GM19240 (cell line): Measurements from ENCODE around the gene SPTBN1.

Experiments used
- DNase-seq: peaks from one replicate; pipeline ENCODE4 v3.0.0; 2011; ENCODE audit warnings: low spot score; ENCODE audit not compliant: insufficient read length

SPTBN1 gene

DNA sequence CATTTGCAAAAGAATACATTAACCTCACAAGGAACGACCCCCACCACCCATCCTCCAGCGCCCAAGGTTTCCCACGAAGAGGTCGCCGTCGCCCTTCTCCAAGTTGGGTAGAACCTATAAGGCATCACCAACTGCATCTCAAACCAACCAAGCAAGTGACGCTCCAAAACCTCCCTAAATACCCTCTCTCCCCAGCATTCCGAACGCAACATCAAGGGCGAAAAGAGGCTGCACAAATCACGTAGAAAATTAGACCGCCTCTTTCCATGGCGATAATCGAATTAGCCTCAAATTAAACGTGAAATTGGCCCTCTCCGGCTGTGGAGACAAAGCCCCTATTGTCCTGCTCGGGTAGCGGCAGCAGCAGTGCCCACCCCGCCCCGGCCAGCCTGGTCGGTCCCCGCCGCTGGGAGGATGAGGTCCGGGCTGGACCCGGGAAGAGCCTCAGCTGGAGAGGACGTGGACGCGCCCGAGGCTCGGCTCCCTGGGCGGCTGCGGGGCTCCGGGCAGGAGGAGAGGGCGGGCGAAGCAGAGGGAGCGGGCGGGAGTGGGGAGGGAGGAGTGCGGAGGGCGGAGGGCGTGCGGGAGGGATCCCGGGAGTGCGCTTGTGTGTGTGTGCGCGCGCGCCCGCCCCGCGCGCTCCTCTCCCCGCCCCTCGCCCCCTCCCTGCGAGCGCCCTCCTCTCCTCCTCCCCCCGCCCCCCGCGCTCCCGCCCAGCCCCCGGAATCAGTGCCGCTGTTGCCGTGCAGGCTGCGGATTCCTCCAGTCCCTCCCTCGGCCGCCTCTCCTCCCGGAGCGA lies at the start of gene SPTBN1:
Gene SPTBN1 (plus strand): TSS at position 765 of the 799 bp plus-strand sequence. CDS start 70,092 bp downstream, outside the sequence.
- no peak for DNase-seq

DNA sequence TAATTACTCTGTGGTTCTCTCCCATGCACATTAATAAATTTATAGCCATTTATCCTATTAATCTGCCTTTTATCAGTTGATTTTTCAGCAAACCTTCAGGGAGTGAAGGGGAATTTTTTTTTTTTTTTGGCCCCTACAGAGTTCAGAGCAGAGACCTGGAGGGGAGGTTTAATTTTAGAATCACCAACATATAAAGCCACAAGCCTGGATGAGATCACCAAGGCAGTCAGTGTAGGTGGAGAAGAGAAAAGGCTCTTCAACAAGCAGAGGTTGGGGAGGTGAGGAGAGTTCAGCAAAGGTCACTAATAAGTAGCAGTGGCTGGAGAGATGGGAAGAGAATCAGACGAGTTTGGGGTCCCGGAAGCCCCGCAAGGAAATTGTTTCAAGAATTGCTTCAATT lies 48.4 kb upstream of the SPTBN1 start:
- no peak for DNase-seq

DNA sequence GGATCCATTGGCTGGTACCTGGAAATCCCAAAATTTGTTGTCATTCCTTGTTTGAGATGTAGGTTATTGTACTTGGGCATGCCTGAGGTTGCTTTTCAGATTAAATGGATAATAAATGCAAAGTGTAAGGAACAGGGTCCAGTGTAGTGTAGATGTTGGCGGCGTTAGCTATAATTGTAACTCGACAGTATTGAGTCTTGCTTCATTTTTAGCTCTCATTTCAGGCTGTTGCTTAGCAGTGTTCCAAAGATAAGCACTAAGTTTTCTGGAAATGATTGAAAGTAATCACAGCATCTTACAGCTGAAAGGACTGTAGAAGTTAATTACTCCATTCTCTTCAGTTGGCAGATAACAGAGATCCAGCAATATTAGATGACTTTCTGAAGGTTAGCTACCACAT lies 47.8 kb upstream of the SPTBN1 start:
- no peak for DNase-seq

DNA sequence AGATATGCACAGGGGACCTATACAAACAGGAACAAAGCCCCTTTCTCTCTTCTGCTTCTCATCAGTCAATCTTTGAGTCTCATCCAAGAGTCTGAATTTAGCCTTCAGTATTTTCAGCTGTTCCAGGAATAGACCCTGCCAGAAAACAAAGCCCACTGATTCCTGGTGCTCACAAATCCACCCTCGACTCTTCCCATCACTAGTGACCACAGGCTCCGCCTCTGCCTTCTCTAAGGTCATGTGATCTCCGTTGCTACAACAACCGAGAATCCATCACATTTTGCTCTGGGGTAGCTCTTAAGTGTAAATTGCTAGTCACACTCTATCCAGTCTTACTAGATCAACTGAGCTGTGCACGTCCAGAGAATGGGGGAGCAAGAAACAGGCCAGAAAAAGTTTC lies 46.4 kb upstream of the SPTBN1 start:
- no peak for DNase-seq

DNA sequence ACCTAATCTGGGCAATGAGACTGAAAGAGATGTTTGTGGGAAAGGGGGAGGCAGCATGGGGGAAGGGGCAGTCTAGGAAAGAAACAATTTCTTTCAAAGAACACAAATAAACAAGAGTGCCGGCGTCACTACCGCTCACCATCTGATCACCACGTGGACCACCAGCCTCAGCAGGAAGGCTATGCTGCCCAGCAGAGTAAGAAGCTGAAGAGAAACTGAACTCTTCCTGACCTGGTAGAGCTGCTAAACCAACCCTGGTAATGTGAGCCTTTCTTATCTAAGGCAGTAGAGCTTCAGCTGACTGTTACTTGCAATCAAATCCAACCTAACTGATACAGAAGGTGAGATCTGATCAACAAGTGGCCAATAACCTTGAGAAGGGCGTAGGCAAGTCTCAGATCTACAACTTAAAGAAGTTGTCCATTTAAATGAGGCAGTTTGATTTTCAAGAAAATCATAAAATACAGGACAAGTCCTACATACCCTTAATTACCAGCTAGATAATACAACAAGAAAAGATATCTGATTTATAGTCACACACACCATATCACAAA lies 44.2 kb upstream of the SPTBN1 start:
- DNase-seq = no peak

DNA sequence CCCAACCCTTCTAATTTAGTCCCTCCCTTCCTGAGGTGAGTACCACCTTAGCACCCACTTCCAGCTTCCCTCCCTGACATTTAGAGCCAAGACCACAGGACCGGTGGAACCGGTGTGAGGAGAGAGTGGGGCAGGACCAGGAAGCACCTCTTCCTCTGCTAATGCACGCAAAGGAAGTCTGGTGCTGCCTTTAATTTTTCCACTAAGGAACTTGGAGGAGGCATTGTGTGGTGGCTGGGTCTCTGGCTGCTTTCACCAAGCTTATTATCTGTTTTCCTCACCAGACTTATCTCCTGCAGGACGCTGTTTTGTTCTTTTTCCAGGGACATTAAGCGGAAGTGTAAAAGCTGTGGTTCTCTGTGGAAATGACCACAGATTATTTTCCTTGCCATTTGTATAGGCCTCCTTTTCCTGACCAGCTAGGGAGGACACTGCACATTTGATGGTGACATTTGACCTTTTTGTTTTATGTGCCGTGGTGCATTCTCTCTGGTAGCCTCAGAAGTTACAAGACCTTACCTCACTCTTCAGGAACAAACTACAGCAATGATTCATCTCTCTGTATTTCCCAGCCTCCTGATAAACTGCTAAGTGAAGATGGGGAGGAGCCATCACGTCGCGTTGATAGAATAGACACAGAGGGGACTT lies 39.8 kb upstream of the SPTBN1 start:
- no peak for DNase-seq

DNA sequence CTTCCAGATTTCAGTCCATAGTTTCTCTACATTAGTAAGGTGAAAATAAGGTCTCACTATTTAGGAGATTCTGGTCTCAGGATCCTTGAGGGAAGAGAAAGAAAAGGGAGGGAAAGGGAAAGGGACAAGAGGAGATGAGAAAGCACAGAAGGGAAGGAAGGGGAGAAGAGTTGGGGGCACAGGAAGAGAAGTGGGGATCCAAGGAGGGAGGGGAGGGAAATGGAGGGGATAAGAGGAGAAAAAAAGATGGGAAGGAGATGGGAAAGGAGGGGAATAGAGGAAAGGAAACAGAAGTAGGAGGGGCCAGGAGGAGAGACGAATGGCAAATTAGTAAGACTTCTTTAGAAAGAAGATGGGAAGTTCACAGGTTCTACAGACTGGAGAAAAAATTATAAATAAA lies 39.2 kb upstream of the SPTBN1 start:
- no peak for DNase-seq

DNA sequence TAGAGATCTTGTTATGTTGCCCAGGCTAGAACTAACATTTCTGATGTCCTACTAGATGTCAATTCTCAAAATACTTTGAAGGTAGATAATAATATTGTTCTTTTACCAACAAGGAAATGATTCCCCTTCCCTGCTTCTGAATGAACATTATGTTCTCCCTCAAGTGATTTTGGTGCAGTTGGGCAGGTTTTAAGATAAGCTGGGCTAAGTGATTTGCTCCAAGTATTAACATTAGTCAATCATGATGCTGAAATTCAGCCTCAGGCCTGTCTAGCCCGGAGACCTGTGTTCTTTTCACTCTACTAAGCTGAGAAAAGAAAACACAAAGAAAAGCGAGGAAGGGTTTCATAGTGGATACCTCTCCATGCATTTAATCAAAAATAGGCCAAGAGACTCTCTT lies 38.5 kb upstream of the SPTBN1 start:
- no peak for DNase-seq

DNA sequence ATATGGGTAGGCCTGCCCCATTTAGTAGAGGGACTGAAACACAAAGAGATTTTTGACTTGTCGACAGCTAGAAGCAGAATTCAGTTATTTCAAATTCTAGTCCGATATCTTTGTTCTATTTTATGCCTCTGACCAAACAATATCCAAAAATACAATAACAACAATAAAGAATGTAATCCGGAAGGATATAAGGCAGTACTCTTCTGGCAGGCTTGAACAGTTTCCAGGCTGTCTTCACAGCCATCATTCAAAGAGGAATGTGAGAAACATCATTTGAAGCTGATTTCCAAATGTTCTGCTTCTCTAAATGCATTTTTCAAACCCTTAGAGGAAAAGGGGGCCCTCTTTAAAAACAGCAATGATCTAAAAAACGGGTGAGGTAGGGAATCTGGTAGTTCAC lies 36.7 kb upstream of the SPTBN1 start:
- DNase-seq = no peak

DNA sequence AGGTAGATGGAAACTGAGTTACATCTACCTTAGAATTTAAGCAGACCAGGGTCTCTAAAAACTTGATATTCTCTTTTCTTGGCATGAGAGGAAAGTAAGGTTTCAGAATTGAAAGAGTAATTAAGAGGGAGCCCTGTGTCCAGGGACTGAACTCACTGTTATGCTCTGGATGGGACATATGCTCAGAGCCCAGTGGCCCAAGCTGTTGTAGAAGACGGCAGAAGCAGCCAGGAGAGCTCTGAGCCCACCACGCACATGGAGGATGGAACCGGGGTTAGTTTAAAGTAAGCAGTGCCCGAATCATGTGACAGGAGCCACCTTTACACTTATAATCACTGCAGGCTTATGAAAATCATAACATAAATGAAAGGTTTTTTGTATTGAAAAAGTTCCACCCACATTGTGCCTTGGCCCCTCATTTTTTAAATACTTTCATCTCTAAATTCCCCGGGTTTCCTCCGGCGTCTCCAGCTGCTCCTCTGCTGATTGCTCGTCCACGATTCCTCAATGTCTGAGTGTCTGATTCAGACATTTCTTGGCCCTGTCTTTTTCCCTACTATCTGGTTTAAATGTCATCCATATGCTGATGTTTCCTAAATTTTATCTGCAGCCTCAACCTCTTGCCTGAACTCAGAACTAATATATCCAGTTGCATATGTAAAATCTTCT lies 36.1 kb upstream of the SPTBN1 start:
- no peak for DNase-seq

DNA sequence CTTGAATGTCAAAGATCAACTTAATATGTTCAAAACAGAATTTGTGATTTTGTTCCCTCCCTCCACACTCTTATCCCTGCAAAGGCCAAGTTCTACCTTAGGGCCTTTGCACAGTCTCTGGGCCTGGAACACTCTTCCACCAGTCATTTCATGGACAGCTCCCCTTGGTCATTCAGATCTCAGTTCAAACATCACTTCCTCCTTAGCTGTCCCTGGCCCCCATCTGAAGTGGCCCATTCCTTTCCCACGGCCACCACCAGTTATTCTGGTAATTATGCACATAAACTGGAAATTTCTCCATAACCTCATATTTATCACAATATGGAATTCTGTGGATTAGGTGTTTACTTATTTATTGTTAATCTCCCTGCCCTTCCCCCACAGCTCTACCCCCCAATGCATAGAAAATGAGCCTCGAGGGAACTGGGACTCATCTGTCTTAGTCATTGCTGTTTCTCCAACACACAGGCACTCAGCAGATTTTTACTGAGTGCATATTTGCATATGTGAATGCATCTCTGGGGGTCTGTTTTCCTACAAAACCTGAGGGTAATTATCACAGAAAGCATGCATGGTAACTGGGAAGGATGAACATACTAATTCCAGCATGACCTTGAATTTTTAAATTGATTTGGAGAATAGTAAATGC lies 35.5 kb upstream of the SPTBN1 start:
- no peak for DNase-seq

DNA sequence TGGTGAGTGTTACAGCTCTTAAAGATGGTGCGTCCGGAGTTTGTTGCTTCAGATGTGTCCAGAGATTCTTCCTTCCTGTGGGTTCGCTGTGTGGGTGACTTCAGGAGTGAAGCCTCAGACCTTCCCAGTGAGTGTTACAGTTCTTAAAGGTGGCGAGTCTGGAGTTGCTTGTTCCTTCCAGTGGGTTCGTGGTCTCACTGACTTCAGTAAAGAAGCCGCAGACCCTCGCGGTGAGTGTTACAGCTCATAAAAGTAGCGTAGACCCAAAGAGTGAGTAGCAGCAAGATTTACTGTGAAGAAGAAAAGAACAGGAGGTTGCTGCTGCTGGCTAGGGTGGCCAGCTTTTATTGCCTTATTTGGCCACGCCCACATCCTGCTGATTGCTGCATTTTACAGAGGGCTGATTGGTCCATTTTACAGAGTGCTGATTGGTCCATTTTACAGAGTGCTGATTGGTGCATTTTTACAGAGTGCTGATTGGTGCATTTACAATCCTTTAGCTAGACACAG lies 34.0 kb upstream of the SPTBN1 start:
- DNase-seq = no peak

DNA sequence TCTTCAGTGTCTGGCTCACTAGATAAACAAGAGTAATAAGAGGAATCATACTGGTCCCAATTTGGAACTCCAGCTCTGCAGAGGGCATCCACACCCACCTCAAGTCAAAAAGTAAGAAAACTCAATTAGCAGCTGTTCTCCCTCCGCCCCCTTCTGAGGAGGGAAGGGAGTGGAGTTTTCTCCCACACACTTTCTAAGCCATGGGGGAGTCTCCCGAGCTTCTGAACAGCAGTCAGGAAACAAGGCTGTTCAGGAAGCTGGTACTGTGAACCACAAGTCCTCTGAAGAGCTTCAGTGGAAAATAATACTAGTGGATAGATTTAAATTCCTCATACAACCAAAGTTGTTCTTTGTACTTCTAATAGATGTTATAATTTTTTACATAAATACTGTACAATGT lies 32.9 kb upstream of the SPTBN1 start:
- no peak for DNase-seq

DNA sequence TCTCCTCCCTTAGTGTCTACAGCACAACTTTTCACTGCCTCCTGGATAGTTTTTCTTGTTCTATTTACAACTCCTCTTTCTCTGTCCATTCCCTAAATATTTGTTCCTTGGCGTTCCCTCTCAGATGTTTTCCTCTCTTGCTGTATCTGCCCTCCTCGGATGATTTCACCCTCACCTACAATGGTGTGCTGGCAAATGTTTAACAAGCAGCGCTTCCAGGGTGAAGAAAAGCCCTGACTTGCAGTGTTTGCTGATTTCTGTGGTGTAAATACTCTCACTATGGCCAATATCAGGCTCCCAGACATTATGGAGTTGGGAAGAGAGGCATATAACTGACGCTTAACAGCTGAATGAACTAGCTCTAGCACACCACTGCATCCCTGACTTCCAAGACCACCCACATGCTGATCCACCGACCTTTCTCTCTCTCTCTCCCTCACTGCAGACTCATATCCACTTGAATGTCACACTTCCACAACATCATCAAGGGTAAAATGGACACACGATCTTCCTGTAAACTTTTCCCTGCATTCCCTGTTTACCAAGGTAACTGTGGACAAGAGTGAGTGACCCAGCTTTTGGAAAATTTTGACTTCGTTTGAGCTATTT lies 31.5 kb upstream of the SPTBN1 start:
- DNase-seq = no peak

DNA sequence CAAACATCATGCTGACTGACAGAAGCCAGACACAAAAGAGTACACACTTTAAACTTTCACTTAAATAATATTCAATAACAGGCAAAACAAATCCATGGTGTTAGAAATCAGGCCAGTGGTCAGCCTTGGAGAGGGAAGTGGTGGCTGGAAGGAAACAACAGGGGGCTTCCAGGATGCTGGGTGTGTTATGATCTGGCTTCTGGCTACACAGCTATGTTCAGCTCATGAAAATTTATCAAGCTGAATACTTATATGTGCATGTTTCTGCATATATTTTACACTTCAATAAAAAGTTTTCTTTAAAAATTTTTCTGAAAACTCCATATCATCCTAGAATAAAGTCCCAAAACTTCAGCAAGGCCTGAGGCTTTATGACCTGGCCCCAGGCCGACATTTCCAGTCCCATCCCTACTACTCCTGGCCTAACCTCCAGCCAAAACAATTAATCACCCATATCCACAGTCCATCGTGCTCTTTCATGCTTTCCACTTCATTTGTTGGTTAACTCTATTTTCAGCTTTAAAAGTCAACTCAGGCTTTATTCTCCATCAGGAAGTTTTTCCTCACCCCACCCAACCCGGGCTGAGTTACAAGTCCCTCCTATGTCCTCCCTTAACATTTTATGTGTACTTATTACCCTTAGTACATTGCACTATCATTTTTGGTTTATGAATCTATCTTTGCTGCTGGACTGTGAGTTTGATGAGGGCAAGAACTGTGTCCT lies 27.9 kb upstream of the SPTBN1 start:
- DNase-seq = no peak

DNA sequence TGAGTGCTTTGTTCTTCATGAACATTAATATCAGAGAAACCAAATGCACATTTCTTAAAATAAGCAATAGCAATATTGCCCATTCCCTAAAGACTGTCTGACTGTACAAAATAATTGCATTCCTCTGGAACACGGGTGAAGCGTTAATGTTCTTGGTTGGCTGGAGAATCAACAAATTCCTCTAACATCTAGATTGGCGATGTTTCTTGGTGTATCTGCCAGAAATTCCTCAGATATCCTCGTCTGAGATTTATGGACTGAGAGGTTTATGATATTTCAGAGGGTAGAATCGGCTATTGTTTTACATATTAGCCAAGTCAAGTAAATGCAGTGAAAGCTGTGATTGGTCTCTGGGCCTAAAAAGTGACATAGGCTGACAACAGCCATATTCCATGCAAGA lies 27.1 kb upstream of the SPTBN1 start:
- no peak for DNase-seq

DNA sequence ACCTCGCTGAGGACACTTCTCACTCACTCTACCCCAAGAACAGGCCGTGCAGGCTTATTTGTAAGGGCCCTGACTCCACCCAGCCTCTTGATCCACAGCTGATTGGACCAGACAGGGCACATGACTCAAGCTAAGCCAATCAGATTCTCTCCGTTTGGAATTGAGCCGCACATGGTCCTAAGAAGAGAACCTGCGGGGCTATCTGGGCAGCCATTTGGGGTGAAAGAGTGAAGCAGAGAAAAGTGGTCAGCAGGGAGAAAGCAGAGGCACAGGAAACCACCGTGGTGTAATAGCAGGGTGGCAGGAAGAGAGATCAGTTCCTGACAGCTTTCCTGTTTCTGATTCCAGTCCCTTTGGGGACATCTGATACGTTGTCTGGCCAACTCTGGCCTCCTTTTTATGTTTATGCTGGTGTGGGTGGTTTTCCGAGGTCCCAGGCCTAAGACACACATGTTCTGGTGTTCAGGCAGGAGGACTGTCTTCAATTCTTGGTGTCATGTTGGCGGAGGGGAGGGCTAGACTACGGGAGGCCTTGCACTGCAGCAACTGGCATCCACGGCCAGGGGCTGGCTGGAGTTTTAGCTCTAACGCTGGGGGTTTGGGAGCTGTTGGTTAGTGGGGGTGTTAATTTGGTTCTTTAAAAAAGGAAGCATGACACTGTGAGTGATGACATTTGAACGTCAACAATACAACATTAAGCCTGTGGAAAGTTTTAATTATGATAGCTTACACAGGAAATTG lies 26.1 kb upstream of the SPTBN1 start:
- DNase-seq = no peak

DNA sequence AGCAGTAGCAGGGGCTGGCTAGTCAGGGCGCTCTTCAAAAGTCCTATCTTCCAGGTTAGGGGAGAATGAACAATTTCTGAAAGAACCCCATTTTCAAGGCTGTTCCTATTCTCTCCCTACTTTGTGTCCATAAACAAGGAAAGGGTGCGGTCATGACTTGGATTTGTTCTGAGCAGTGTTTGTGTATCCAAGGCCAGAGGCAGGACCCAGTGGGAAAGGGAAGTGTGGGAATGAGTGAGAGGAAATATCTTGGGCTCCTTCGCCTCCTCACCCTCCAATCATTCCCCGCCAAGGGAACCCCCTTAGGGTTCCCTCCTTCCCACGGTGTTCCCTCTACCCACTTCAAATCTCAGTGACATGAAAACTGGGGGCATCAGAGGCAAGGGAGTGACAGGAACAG lies 25.5 kb upstream of the SPTBN1 start:
- DNase-seq = no peak

DNA sequence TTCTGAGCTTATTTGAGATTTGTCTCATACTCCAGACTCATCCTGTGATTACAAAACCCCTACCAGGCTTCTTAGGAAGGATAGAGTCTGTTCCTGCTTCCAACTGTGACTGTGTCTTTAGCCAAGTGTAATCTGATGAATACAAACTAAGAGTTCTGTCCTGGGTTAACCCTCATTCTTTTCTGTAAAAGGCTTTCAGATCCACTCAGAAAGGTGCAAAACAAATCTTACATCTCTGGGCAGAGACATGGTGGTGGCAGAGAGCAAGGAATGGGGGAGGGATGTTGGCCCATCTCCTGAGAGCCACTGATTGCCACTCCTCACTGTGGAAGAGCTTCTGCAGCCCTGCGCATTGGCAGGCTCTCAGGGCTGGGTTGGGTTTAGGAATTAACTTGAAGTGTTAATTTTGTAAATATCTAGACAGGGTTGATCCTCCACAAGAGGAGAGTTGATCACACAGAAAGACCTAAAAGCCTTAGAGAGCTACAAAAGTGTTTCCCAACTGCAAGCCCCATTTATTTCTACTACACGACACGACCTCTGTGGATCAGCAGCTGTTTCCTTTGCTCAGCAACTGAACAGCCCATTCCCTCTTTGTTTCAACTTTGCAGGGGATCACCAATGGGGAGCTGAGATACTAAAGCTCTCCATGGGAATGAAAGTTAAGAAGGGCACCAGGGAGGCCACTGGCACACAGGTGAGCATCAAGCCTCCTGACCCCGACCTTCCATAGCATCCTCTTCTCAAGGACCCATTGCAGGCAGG lies 23.7 kb upstream of the SPTBN1 start:
- DNase-seq = no peak
